Activated T-helper 1 cell treated with anti-CD3 and anti-CD28 coated beads, Interleukin-2, amount 50 U/mL, for 16 hours (primary cell): ENCODE results near the gene CD81.

Experiments
- DNase-seq, 2 donors: peaks; one replicate each; pipeline ENCODE4 v3.0.0-alpha.2; 2020; ENCODE audit warnings: low read depth in 1 of 2, low spot score in 1 of 2

Gene CD81

GRCh38 chr11:2434506-2435255 lies 57.6 kb downstream of the CD81 start:
- DNase-seq: no peak

GRCh38 chr11:2435288-2436012 lies 58.3 kb downstream of the CD81 start:
- no peak for DNase-seq

GRCh38 chr11:2436013-2436520 lies 59.0 kb downstream of the CD81 start:
- no peak for DNase-seq

GRCh38 chr11:2436521-2437031 lies 59.5 kb downstream of the CD81 start:
- DNase-seq: no peak

- no peak for DNase-seq
Measured at GRCh38 chr11:2437516-2437915, 60.4 kb downstream of the CD81 start.

GRCh38 chr11:2439820-2440219 lies 62.7 kb downstream of the CD81 start:
- DNase-seq: no peak

- no peak for DNase-seq
Measured at GRCh38 chr11:2440646-2441045, 63.5 kb downstream of the CD81 start.

- no peak for DNase-seq
Measured at GRCh38 chr11:2441171-2441570, 64.1 kb downstream of the CD81 start.

GRCh38 chr11:2442589-2442988 lies 65.5 kb downstream of the CD81 start:
- no peak for DNase-seq

- no peak for DNase-seq
Measured at GRCh38 chr11:2443406-2443805, 66.3 kb downstream of the CD81 start.

GRCh38 chr11:2443881-2444820 lies 67.0 kb downstream of the CD81 start, which contains the start of gene TRPM5:
TSS of gene TRPM5 (minus strand) at chr11:2444514. CDS start at chr11:2423036, 21,478 bp downstream.
- peak; percentile 60 to 62 for DNase-seq

GRCh38 chr11:2444821-2445745 lies 68.0 kb downstream of the CD81 start, which contains the start of gene KCNQ1:
TSS of gene KCNQ1 (plus strand) at chr11:2445008. CDS start at chr11:2445099, 91 bp downstream.
- DNase-seq: no peak

GRCh38 chr11:2445746-2446551 lies 68.8 kb downstream of the CD81 start:
- no peak for DNase-seq

GRCh38 chr11:2446590-2447252 lies 69.6 kb downstream of the CD81 start:
- no peak for DNase-seq
